Caco-2 (cell line): Measurements from ENCODE around the gene AFF1. TPM values are rescaled to one million over a fixed set of nuclear protein-coding genes. Genes with fewer than 3 reads are reported as not detected.

Source experiments
- BruUV-seq: library from RNA; stranded (reverse); fragments of 400-500 nt; replicated peaks from 2 replicates; lab custom pipeline; 2021; lab: Mats Ljungman, UMichigan
- CTCF ChIA-PET: fragments of 300-600 bp; sonication (Branson Sonifier 250); formaldehyde crosslinking; loops from one replicate; lab custom pipeline; 2022; ENCODE audit warnings: antibody characterized with exemption; lab: Charles Lee
- POLR2A ChIA-PET: fragments of 300-600 bp; sonication (Branson Sonifier 250); formaldehyde crosslinking; loops from one replicate; lab custom pipeline; 2022; ENCODE audit warnings: antibody characterized with exemption; lab: Charles Lee
- DNase-seq, 2 experiments: peaks; one replicate each; pipeline versions ENCODE4 v3.0.0 to v3.0.0-alpha.2; 2020 to 2022
- H3K27me3 ChIP-seq: replicated peaks from 2 replicates; pipeline ENCODE4 v1.6.0; 2011; ENCODE audit warnings: low read length; ENCODE audit not compliant: control insufficient read depth, insufficient read depth
- H3K36me3 ChIP-seq: 2 replicates; pipeline ENCODE4 v1.5.1; 2011; ENCODE audit warnings: low read length; ENCODE audit not compliant: control insufficient read depth, insufficient read depth
- H3K4me1 ChIP-seq: fragments of 250-450 bp; sonication (Bioruptor Pico); 2 replicates; pipeline ENCODE4 v1.5.1; 2020; ENCODE audit warnings: mild to moderate bottlenecking
- H3K4me3 ChIP-seq: 2 replicates; pipeline ENCODE4 v1.5.1; 2011; ENCODE audit warnings: low read depth, mild to moderate bottlenecking, control low read depth, low read length
- H3K9me3 ChIP-seq: fragments of 250-450 bp; sonication (Bioruptor Pico); 2 replicates; pipeline ENCODE4 v1.5.1; 2020; ENCODE audit warnings: mild to moderate bottlenecking, moderate library complexity
- H3K27ac Mint-ChIP-seq: one replicate; pipeline ENCODE4 v1.8.0; 2022; ENCODE audit warnings: mixed read lengths; ENCODE audit not compliant: unreplicated experiment
- H3K27me3 Mint-ChIP-seq: one replicate; pipeline ENCODE4 v1.8.0; 2022; ENCODE audit warnings: mixed read lengths; ENCODE audit not compliant: insufficient read depth, unreplicated experiment
- H3K36me3 Mint-ChIP-seq: one replicate; pipeline ENCODE4 v1.8.0; 2022; ENCODE audit warnings: mild to moderate bottlenecking, mixed read lengths; ENCODE audit not compliant: insufficient read depth, unreplicated experiment
- H3K4me1 Mint-ChIP-seq: one replicate; pipeline ENCODE4 v1.8.0; 2022; ENCODE audit warnings: low read depth, mixed read lengths; ENCODE audit not compliant: unreplicated experiment
- H3K4me3 Mint-ChIP-seq: one replicate; pipeline ENCODE4 v1.8.0; 2022; ENCODE audit warnings: mild to moderate bottlenecking, moderate library complexity, mixed read lengths; ENCODE audit not compliant: unreplicated experiment
- H3K9me3 Mint-ChIP-seq: one replicate; pipeline ENCODE4 v1.8.0; 2022; ENCODE audit warnings: mixed read lengths; ENCODE audit not compliant: unreplicated experiment
- CTCF ChIP-seq, 2 experiments: fragments of 200-600 bp in 1 of 2; IDR thresholded peaks; 1 replicate in 1 of 2; 2 replicates in 1 of 2; pipeline versions ENCODE4 v1.5.1 to v1.8.0; 2011 to 2022; ENCODE audit warnings: antibody characterized with exemption in 1 of 2, control low read depth in 1 of 2, inconsistent platforms in 1 of 2, low read depth in 1 of 2, low read length in 1 of 2, mild to moderate bottlenecking in 1 of 2, moderate library complexity in 1 of 2; ENCODE audit not compliant: insufficient read depth in 1 of 2, severe bottlenecking in 1 of 2, unreplicated experiment in 1 of 2
- intact Hi-C: fragments of 100-400 bp; cut with micrococcal nuclease; formaldehyde crosslinking; loops from one replicate; pipeline ENCODE4 v1.10.0; 2022; ENCODE audit not compliant: unreplicated experiment
- total RNA-seq: library from RNA; stranded (reverse); gene quantifications from 2 replicates; pipeline ENCODE4 v1.2.3, GENCODE V29; 2022

AFF1 gene
- total RNA-seq, 1 experiment from 2014 or later, result 48.3 TPM

- no peak for TF ChIP-seq CTCF (IDR thresholded peaks at IDR 0.05; ENCODE audit: insufficient read depth in 1 of 2, low read depth in 1 of 2, low read length in 1 of 2, severe bottlenecking in 1 of 2, unreplicated experiment in 1 of 2)
- Histone ChIP-seq H3K9me3 (no peaks in the 10 kb centered on the region), H3K4me1 (peaks cover 5% of the 10 kb centered on the region; the same call in 1 of the 2 replicates), H3K27me3 (no peaks in the 10 kb centered on the region), H3K4me3 (no peak overlapping the region), H3K36me3 (no peaks in the 10 kb centered on the region)
- DNase-seq, result no peak
- no peaks in the 10 kb centered on the region for H3K4me1 Mint-ChIP-seq
- no peaks in the 10 kb centered on the region for H3K9me3 Mint-ChIP-seq
- H3K4me3 Mint-ChIP-seq, result no peak overlapping the region
- no TSS peak for BruUV-seq
- CTCF ChIA-PET, result no interaction called here
- H3K36me3 Mint-ChIP-seq, result no peaks in the 10 kb centered on the region
- POLR2A ChIA-PET, result no interaction called here
- H3K27me3 Mint-ChIP-seq, result no peaks in the 10 kb centered on the region
- H3K27ac Mint-ChIP-seq, result no peak overlapping the region
- intact Hi-C loops, result no loop called here
These were observed 18.4 kb upstream of the AFF1 start for GRCh38 chr4:86916392-86916791.

GRCh38 chr4:86917212-86918039 is 17.4 kb upstream of the AFF1 start:
- Histone ChIP-seq H3K27me3 (no peaks in the 10 kb centered on the region), H3K4me3 (no peak overlapping the region), H3K9me3 (no peaks in the 10 kb centered on the region), H3K4me1 (peaks cover 5% of the 10 kb centered on the region; the same call in 1 of the 2 replicates), H3K36me3 (no peaks in the 10 kb centered on the region)
- POLR2A ChIA-PET, result no interaction called here
- no peak overlapping the region for H3K27ac Mint-ChIP-seq
- no TSS peak for BruUV-seq
- no peak overlapping the region for H3K4me3 Mint-ChIP-seq
- no peaks in the 10 kb centered on the region for H3K4me1 Mint-ChIP-seq
- DNase-seq, result peak in 1 of 2 experiments; percentile 52
- H3K9me3 Mint-ChIP-seq, result no peaks in the 10 kb centered on the region
- CTCF ChIA-PET, result no interaction called here
- intact Hi-C loops, result no loop called here
- no peaks in the 10 kb centered on the region for H3K36me3 Mint-ChIP-seq
- TF ChIP-seq CTCF (IDR thresholded peaks at IDR 0.05; ENCODE audit: insufficient read depth in 1 of 2, low read depth in 1 of 2, low read length in 1 of 2, severe bottlenecking in 1 of 2, unreplicated experiment in 1 of 2), result no peak
- no peaks in the 10 kb centered on the region for H3K27me3 Mint-ChIP-seq

GRCh38 chr4:86918539-86919072 is 16.2 kb upstream of the AFF1 start:
- no peak overlapping the region for H3K4me3 ChIP-seq
- H3K36me3 ChIP-seq, result no peaks in the 10 kb centered on the region
- H3K9me3 Mint-ChIP-seq, result no peaks in the 10 kb centered on the region
- no peaks in the 10 kb centered on the region for H3K27me3 Mint-ChIP-seq
- ChIA-PET CTCF (no interaction called here), POLR2A (no interaction called here)
- no TSS peak for BruUV-seq
- H3K36me3 Mint-ChIP-seq, result no peaks in the 10 kb centered on the region
- H3K4me3 Mint-ChIP-seq, result no peak overlapping the region
- intact Hi-C loops, result no loop called here
- H3K27ac Mint-ChIP-seq, result no peak overlapping the region
- H3K27me3 ChIP-seq, result no peaks in the 10 kb centered on the region
- H3K4me1 Mint-ChIP-seq, result no peaks in the 10 kb centered on the region
- TF ChIP-seq CTCF (IDR thresholded peaks at IDR 0.05; ENCODE audit: insufficient read depth in 1 of 2, low read depth in 1 of 2, low read length in 1 of 2, severe bottlenecking in 1 of 2, unreplicated experiment in 1 of 2), result no peak
- DNase-seq, result no peak
- no peaks in the 10 kb centered on the region for H3K9me3 ChIP-seq
- H3K4me1 ChIP-seq, result peaks cover 5% of the 10 kb centered on the region; the same call in 1 of the 2 replicates
